HG03354 (cell line): ENCODE results near the gene SLC9A1.

Experiments used
- ATAC-seq: cut with Tn5 transposase; IDR thresholded peaks from one replicate; pipeline ENCODE4 v1.9.1; 2021; ENCODE audit warnings: mild to moderate bottlenecking; ENCODE audit not compliant: unreplicated experiment, poor library complexity, severe bottlenecking

SLC9A1 gene

DNA sequence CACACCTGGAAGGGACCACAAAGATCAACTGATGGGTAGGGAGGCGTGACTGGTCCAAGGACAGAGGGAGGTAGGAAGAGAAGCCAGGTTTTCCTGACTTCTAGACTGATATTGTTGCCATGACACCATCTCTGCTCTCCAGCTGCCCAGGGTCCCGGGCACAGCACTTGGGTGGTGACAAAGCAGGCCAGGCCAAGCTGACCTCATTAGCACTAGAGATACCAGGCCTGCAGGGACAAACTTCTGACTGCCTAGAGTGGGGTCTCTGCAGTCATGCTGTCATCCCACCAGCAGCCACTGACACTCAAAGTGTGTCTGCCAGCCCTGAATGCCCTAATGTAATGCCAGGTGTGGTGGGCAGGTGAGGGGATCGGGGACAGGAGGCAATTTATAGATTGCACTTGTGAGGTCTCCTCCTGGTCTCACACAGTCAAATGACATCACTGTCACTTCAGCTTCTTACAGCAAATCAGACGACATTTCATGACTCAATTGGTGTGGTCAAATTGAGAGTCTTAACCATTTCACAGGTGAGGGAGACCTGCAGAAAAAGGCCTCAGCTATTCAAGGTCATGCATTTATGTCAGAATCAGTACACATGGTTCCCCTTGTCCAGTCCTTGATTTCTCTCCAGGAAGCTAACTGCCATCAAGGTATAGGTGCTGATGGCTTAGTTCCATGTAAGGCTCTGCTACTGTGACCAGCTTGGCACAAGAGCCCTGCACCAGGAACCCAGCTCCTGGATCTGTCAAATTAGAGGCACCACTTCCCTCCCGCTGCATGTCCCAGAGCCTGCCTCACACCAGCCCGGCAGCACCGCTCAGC, 2.7 kb downstream of the SLC9A1 start:
- no peak for ATAC-seq

DNA sequence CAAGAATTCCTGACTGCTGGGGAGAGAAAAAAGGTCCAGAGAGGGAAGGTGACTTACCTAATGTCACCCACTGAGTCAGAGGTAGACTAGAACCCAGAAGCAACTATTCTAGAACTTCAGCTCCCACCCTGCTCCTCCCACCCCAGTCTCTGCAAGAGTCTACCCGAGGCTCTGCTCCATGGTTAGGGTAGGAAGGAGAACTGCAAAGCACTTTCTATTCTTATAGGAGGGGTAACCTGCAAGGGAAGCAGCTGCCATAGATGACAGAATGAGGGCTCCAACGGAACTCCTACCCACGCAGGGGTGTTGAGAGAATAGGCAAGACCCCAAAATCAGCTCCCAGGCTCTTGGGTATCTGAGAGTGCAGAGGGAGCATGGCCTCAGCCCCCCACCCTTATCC, 4.3 kb downstream of the SLC9A1 start:
- no peak for ATAC-seq

DNA sequence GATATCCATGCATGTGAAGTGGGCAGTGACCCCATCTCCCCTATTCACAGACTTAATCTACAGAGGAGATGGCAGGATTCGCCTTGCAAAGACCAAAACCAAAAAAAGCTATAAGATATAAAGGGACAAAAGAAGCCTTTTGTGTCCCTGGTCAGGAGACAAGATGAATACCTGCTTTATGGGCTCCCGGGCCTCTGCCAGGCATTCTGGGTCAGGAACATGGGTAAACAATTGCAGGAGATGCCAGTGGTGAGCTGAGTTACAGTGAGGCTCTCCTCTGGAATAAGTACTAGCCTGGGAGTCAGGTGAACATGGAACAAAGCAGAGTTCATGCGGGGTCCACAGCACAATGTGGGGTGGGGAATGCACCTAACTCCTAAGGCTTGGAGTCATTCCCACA, 4.7 kb downstream of the SLC9A1 start:
- ATAC-seq, result no peak

DNA sequence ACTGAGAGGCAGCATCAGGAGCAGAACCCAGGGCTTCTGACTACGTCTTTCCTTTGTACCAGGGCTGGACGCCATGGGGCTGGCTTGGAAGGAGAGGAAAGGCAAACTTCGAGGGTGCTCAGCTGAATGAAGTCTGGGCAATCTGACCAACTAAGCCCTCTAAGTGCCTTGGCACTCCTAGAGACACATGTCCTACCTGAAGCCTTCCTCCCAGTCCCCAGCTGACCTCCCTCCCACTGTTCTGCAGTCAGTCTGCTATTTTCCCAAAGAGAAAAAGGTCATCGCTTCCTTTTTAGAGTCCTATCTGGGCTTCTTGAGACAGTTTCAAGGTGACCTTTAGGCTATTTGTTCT, 5.2 kb downstream of the SLC9A1 start:
- no peak for ATAC-seq

DNA sequence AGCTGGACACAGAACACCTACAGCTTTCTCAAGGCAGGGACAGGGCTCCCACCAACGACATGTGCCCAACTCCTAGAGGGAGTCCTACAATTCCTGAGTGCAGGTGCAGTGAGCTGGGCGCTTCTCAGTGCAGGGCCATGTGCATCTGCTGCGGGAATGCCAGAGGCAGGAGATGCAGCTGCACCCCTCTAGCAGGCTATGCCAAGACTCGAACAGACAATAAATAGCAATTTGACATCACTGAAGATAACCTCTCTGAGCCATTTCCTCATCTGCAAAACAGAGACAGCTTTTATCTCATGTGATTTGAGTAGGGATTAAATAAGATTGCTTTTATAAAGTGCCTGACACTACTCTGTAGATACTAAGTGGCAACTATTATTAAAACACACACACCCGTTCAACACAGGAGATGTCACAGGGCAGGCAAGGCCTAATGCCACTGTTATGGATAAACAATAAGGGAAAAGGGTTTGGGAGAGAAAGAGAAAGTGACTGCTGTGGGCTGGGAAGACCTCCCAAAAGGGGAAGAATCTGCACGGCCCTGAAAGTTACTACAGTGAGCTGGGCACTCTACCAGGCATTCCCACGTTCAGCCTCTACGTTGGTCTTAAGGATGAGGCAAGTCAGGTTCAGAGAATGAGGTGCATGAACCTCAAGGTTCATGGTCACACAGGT, 5.7 kb downstream of the SLC9A1 start:
- ATAC-seq, result no peak

DNA sequence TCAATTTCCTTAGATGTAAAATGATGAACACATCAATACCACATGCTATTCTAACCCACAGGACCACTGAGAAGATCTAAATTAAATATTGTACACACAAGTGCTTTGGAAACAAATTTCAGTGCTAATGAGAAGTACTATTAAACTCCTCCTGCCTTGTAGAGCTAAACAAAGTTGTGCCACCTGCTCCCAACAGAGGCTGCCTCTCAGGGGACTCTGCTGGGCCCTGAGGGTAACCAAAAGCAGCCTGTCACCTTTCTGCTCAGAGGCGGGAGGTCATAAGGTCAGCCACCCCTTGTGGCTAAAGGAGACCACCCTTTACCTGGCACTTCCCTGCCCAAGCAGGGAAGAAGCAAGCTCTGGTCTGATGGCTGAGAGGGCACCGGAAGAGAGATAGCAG, 6.3 kb downstream of the SLC9A1 start:
- no peak for ATAC-seq

DNA sequence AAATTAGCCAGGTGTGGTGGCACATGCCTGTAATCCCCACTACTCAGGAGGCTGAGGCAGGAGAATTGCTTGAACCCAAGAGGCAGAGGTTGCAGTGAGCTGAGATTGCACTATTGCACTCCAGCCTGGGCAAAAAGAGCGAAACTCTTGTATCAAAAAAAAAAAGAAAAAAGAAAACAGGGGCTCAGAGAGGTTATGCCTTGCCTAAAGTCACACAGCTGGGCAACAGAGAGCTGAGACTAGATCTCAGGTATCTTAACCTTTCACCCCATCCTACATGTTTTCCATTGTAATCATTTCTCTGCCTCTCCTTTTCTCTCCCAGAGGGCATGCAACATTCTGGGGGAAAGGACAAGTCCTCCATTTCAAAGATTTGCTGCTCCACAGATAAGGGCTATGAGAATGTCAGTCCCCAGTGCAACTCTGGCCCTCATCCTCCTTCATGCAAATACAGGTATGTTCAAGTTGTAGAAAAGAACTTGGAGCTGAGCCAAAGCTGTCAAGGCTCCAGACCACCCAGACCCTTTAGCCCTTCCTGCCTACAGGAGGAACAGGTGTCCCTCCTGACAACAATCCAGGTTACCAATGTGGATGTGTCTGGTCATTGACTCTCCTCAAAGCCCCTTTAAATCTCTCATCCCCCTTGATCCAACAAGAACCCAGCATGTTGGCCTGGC, 6.9 kb downstream of the SLC9A1 start:
- ATAC-seq, result no peak

DNA sequence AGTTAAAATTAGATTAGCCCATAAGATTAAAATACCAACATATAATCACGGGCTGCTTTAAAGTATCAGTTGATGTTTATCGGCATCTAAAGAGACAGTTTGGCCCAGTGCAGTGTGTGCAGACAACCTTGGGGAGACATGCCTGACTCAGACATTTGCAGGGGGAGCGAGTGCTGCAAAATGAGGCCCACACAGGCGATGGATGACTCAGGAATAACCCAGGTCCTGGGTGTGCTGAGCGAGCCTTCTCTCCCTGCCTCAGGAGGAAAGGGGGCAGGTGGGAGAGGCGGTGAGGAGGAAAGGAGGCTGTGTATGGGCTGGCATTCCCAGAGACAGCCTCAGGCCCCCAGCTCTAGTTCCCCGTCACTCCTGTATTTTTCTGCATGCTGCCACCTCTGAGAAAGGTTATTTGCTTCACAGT, 9.0 kb downstream of the SLC9A1 start:
- no peak for ATAC-seq

DNA sequence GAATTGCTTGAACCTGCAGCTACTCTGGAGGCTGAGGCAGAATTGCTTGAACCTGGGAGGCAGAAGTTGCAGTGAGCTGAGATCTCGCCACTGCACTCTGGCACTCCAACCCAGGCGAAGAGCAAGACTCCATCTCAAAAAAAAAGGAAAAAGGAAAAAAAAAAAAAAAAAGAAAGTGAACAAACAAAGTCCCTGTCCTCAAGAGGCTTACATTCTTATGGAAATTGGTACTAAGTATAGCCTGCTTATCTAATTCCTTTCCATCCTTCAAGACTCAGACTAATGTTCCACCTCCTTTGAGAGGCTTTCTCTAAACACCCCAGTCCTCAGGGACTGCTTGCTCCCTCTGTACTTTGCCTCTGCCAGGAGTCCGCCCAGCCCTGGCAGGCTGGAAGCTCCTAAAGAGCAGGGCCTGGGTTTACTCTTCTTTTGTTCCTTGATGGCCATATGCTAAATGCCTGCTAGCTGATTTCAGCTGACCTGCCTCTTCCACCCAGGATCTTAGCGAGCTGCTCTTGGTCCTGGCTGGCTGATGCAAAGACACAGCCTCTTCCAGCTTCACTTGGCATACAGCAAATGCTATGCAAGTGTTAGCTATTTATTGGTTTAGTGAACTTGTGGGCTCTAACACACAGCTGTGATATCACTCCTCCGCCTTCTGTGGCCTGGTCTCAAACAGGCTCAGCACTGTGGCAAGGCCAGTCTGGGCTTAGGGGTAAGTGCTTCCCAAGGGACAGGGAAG, 9.8 kb downstream of the SLC9A1 start:
- ATAC-seq, result no peak

DNA sequence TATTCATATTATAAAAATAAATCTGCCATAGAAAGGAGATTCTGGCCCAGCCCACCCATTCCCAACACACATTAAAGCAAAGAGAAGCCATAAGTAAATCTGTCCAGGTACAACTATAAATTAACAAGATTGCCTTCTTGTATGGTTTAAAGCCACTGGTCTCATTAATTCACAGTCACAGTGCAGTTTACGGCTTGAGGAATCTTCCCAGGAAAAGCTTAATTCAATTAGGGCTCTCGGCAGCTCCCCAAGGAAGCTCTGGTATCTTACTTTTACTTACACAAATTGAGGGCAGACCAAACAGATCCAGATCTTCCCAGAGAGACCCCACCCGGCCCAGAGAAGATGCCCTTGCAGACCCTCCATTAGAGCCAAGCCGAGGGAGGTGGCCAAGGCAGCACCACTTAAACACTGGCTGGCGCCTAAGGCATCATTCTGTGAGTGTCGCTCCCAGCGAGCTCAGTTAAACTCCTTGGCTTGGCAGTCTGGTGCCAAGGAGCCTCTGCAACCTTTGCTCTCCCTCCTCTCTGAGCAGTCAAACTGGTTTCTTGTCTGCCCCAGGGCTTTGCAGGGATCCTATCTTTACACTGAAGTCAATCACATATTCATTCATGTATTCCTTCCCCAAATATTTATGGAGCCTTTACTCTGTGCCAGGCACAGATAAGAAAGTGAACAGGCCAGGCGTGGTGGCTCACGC, 10.7 kb downstream of the SLC9A1 start:
- ATAC-seq, result no peak

DNA sequence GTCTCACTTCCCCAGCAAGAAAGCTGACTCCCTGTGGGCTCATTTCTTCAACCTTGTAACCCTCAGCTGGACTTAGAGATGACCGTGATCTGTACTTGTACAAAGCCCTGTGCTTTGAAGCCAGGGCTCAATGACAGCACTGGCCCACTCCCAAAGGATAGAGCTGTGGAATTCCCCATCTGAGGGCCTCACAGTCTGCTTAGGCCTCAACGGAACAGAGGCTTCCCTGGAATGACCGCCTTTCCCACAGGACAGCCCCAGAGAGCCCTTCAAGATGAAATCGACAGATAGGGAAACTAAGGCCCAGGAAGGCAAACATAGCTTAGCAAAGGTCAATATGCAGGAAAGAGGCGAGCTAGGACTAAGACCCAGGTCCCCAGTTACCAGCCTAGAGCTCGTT, 11.5 kb downstream of the SLC9A1 start:
- ATAC-seq, result no peak

DNA sequence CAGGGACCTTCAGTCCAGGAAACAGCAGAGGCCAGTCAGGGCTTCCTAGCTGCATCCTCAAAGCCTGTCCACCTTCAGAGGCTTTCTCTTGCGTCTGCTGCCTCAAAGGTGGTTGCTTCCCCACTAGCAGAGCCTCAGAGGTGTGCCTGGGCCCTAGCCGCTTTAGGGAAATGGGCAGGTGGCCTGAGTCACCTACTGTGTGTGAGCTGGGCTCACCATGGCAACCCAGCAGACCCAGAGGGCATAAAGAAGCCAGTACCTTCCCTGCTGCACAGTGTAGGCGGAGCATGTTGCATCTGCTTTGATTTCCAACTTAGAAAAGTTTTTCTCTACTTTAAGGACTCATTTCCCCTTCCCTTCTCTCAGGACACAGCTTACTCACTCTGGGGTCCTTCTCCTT, 12.5 kb downstream of the SLC9A1 start:
- no peak for ATAC-seq

DNA sequence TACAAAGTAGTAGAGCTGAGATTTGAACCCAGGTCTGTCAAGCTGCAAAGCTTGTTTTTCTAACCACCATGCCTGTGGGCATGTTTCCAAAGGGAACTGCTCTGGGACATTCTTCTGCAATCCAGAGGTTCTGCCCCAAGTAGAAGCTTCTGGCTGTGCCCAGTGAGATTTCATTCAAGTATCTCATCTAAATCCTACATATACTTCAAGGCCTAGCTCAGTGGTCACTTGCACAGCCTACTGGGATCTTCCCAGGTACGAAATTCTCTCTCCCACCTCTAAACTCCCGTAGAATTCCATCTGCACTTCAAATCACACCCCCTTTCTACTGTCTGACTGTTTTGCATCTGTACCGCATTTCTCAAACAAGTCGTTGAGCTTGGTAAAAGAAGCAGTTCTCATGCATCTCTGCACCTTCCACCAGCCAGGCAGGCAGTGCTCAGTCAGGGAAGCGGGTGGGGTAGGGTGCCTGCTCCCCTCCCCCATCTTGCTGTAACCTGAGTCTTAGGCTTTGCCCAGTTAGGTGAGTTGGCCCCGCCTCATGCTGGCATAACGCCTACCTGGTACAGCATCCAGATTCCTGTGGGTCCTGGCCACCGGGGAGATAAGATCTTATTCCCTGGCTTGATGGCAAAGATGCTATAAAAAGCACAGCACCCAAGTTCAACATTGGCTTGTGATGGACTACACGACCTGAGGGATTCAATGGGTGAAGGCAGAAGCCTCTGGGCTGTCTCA, 13.5 kb downstream of the SLC9A1 start:
- ATAC-seq, result no peak

DNA sequence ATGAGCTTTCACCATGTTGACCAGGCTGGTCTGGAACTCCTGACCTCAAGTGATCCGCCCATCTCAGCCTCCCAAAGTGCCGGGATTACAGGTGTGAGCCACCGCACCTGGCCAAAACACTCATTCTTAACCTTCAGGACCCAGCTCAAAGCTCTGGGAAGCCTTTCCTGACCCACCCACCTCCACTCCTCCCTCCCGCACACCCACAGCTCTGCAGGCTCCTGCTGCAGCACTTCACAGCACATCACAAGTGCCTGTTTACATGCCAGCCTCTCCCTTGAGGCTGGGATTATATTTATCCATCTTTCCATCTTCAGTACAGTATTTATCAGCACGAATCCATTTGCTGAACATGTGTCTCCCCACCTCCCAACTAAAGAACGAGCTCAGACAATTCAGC, 14.9 kb downstream of the SLC9A1 start:
- no peak for ATAC-seq

DNA sequence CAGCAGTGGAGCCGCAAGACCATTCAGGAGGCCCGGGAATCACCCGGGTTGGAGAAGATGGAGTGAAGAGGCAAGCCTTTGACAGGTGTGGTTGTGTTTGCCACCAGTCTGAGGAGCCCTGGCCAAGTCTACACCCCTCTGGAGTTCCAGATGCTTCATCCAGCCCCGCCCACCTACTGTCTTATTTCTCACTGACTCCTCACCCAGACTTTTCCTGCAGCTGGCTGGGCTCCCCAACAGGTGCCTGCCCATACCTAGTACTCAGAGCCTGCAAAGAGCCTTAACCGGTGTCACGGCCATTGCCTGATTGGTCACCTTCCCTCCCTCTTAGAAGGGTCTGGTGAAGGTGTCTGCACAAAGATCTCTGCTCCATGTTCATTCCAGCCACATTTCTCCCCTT, 16.0 kb downstream of the SLC9A1 start:
- no peak for ATAC-seq

DNA sequence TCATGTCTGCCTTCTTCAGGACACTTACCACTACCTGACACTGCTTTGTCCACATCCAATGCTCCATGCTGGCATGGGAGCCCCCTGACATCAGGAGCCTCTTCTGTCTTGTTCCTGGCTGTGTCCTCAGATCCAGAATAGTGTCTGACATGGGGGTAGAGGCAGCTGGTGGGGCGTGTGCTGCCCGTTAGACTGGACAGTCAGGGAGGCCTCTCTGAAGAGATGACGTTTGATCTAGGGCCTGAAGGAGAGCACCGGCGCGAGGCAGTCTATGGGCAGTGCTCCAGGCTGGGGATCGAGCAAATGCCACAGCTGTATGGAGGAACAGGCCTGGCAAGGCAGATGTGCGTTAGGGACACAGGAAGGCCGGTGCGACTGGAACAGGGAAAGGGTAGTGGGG, 16.6 kb downstream of the SLC9A1 start:
- ATAC-seq, result no peak

DNA sequence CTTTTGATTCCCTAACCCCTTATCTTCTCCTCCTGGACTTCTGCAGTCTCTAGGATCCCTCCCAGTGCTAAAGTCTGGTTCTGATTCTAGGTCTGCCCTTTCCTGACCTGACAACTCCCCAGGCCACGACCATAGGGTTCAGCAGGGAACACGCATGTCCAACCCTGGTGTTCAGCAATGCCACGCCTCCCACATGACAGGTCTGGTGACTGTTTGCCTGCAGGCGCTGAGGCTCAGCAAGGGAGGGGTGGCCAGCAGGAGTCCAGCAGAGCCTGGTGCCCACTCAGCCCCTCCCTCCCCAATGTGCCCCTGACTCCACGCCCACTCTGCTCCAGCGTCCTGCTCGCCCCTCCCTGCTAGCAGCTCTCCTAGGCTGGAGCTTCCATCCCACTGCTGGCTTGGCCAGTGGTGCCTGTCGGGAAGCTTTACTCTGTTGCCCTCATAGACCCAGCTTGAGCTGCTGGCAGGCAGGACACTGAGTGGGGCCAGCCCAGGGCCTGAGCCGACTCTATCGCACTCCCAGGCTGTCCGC, 17.3 kb downstream of the SLC9A1 start:
- no peak for ATAC-seq

DNA sequence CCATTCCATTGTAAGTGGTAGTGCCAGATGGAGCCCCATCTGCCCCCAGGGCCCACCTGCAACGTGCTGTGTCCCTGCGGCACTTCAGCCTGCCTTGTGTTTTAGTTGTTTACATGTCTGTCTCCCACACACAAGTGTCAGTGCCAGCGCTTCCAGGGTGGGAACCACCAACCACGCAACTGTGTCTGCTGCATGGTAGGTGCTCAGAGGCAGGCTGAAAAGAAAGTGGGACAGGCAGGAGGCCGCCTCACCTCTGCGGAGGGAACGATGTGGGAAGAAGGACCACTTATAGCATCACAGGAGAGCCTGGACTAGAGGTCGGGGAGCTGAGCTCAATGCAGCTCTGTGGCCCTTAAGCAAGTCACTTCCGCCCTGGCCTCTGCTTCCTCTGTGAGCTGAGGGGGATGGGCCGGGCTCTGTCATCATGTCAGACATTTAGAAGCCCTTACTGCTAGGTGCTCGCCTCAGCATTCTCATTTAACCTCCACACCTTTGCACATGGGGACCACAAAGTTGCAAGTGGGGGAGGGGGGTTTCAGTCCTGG, 17.9 kb downstream of the SLC9A1 start:
- ATAC-seq, result no peak

DNA sequence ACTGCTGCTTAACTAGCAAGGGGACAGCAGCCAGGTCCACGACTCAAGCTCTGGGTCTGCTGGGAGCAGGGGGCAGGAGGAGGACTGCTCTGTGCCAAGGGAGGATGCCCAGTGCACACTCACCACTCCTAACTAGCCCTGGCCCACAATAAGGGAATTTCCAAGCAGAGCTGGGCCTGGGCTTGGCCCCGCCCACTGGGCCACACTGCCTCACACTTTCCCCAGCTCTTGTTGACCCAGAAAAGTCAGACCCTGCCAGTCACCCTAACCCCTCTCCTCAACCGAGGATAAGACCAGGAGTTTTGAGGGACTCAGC, 18.7 kb downstream of the SLC9A1 start:
- no peak for ATAC-seq
